NT2/D1 (cell line): Measurements from ENCODE around the gene CLSTN2.

ENCODE experiments used
- DNase-seq: peaks from one replicate; pipeline ENCODE4 v3.0.0-alpha.2; 2011; ENCODE audit warnings: low read depth, low spot score
- H3K27me3 ChIP-seq: 2 replicates; pipeline ENCODE4 v1.6.0; 2011; ENCODE audit warnings: mild to moderate bottlenecking; ENCODE audit not compliant: insufficient read length, insufficient read depth
- H3K36me3 ChIP-seq: 2 replicates; pipeline ENCODE4 v1.6.1; 2011; ENCODE audit warnings: mild to moderate bottlenecking, low read length, mixed read lengths; ENCODE audit not compliant: insufficient read depth, insufficient read length
- H3K4me1 ChIP-seq: 2 replicates; pipeline ENCODE4 v1.5.1; 2011; ENCODE audit not compliant: insufficient read depth, insufficient read length
- H3K4me3 ChIP-seq: 2 replicates; pipeline ENCODE4 v1.5.1; 2011; ENCODE audit warnings: low read depth; ENCODE audit not compliant: insufficient read length
- H3K9ac ChIP-seq: 2 replicates; pipeline ENCODE4 v1.6.0; 2011; ENCODE audit warnings: low read depth; ENCODE audit not compliant: insufficient read length
- H3K9me3 ChIP-seq: 2 replicates; pipeline ENCODE4 v1.5.1; 2011; ENCODE audit warnings: mild to moderate bottlenecking, low read length; ENCODE audit not compliant: insufficient read depth
- SUZ12 ChIP-seq: IDR thresholded peaks from 2 replicates; pipeline ENCODE4 v1.6.1; 2011; ENCODE audit not compliant: insufficient read length, insufficient read depth; ENCODE audit errors: extremely low read depth
- YY1 ChIP-seq: IDR thresholded peaks from 2 replicates; pipeline ENCODE4 v1.6.1; 2011; ENCODE audit not compliant: insufficient read length, insufficient read depth
- ZNF274 ChIP-seq: IDR thresholded peaks from 2 replicates; pipeline ENCODE4 v1.6.1; 2011; ENCODE audit warnings: mild to moderate bottlenecking, low read depth, low read length

Gene CLSTN2

GRCh38 chr3:140129768-140130284 is 194.8 kb downstream of the CLSTN2 start:
- no peak for DNase-seq
- no peaks in the 10 kb centered on the region for H3K36me3 ChIP-seq
- no peak for TF ChIP-seq ZNF274
- no peak for TF ChIP-seq SUZ12
- no peak for TF ChIP-seq YY1
- H3K9ac ChIP-seq: no peak overlapping the region
- H3K27me3 ChIP-seq: no peaks in the 10 kb centered on the region
- H3K4me1 ChIP-seq: no peaks in the 10 kb centered on the region
- no peaks in the 10 kb centered on the region for H3K9me3 ChIP-seq
- H3K4me3 ChIP-seq: no peak overlapping the region

GRCh38 chr3:140131895-140132294 is 196.9 kb downstream of the CLSTN2 start:
- no peak for DNase-seq
- TF ChIP-seq YY1 (no peak), ZNF274 (no peak), SUZ12 (no peak)
- H3K36me3 ChIP-seq: no peaks in the 10 kb centered on the region
- no peak overlapping the region for H3K9ac ChIP-seq
- H3K9me3 ChIP-seq: no peaks in the 10 kb centered on the region
- no peaks in the 10 kb centered on the region for H3K4me1 ChIP-seq
- H3K4me3 ChIP-seq: no peak overlapping the region
- H3K27me3 ChIP-seq: no peaks in the 10 kb centered on the region

- no peak for TF ChIP-seq YY1
- no peak for TF ChIP-seq ZNF274
- no peak for TF ChIP-seq SUZ12
- H3K4me1 ChIP-seq: no peaks in the 10 kb centered on the region
- H3K36me3 ChIP-seq: no peaks in the 10 kb centered on the region
- no peak for DNase-seq
- no peak overlapping the region for H3K4me3 ChIP-seq
- H3K9ac ChIP-seq: no peak overlapping the region
- no peaks in the 10 kb centered on the region for H3K27me3 ChIP-seq
- no peaks in the 10 kb centered on the region for H3K9me3 ChIP-seq
These were observed 199.4 kb downstream of the CLSTN2 start for GRCh38 chr3:140134231-140134965.

GRCh38 chr3:140135461-140135860 is 200.5 kb downstream of the CLSTN2 start:
- Histone ChIP-seq H3K9ac (no peak overlapping the region), H3K9me3 (no peaks in the 10 kb centered on the region), H3K36me3 (no peaks in the 10 kb centered on the region), H3K4me3 (no peak overlapping the region), H3K27me3 (no peaks in the 10 kb centered on the region), H3K4me1 (no peaks in the 10 kb centered on the region)
- DNase-seq: no peak
- no peak for TF ChIP-seq SUZ12

- no peaks in the 10 kb centered on the region for H3K27me3 ChIP-seq
- H3K9ac ChIP-seq: no peak overlapping the region
- TF ChIP-seq ZNF274 (no peak), SUZ12 (no peak), YY1 (no peak)
- H3K36me3 ChIP-seq: no peaks in the 10 kb centered on the region
- no peaks in the 10 kb centered on the region for H3K4me1 ChIP-seq
- no peak for DNase-seq
- no peak overlapping the region for H3K4me3 ChIP-seq
- H3K9me3 ChIP-seq: no peaks in the 10 kb centered on the region
These were observed 208.5 kb downstream of the CLSTN2 start for GRCh38 chr3:140143367-140144069.

GRCh38 chr3:140145528-140145927 is 210.5 kb downstream of the CLSTN2 start:
- H3K36me3 ChIP-seq: no peaks in the 10 kb centered on the region

GRCh38 chr3:140146668-140147067 is 211.7 kb downstream of the CLSTN2 start:
- Histone ChIP-seq H3K4me1 (no peaks in the 10 kb centered on the region), H3K36me3 (no peaks in the 10 kb centered on the region)

More at GRCh38 chr3:140145528-140145927, 210.5 kb downstream of the CLSTN2 start:
- no peaks in the 10 kb centered on the region for H3K27me3 ChIP-seq
- H3K9ac ChIP-seq: no peak overlapping the region
- no peaks in the 10 kb centered on the region for H3K9me3 ChIP-seq
- no peak overlapping the region for H3K4me3 ChIP-seq
- no peak for DNase-seq
- TF ChIP-seq SUZ12: no peak
- no peaks in the 10 kb centered on the region for H3K4me1 ChIP-seq

More at GRCh38 chr3:140146668-140147067, 211.7 kb downstream of the CLSTN2 start:
- Histone ChIP-seq H3K4me3 (no peak overlapping the region), H3K9ac (no peak overlapping the region), H3K9me3 (no peaks in the 10 kb centered on the region), H3K27me3 (no peaks in the 10 kb centered on the region)
- TF ChIP-seq YY1 (no peak), ZNF274 (no peak), SUZ12 (no peak)
- no peak for DNase-seq
